GM12878 (cell line): Measurements from ENCODE around the gene MXI1. TPM values are rescaled to one million over a fixed set of nuclear protein-coding genes. Genes with fewer than 3 reads are reported as not detected.

ENCODE experiments used
- ATAC-seq: fragments of 200-7000 bp; cut with Tn5 transposase; 3 replicates; pipeline ENCODE4 v1.9.1; 2020; ENCODE audit warnings: mild to moderate bottlenecking, moderate library complexity
- BruUV-seq: library from RNA; stranded (reverse); fragments of 400-500 nt; replicated peaks from 2 replicates; lab custom pipeline; 2021; lab: Mats Ljungman, UMichigan
- CTCF ChIA-PET: fragments of 300-600 bp; sonication (Branson Sonifier 250); formaldehyde crosslinking; extraction: SDS; loops from one replicate; lab custom pipeline; 2021; ENCODE audit warnings: inconsistent platforms; lab: Yijun Ruan, JAX
- POLR2A ChIA-PET: fragments of 350-600 bp; formaldehyde crosslinking; extraction: SDS; loops from one replicate; lab custom pipeline; 2021; ENCODE audit warnings: inconsistent platforms; lab: Charles Lee
- RAD21 ChIA-PET: fragments of 300-600 bp; sonication (Branson Sonifier 250); formaldehyde crosslinking; loops from one replicate; lab custom pipeline; 2023; ENCODE audit warnings: antibody characterized with exemption; ENCODE audit not compliant: unreplicated experiment; lab: Charles Lee
- SMC1A ChIA-PET: fragments of 300-600 bp; sonication (Branson Sonifier 250); formaldehyde crosslinking; loops from one replicate; lab custom pipeline; 2023; ENCODE audit not compliant: unreplicated experiment, uncharacterized antibody; lab: Charles Lee
- DNase-seq: peaks from one replicate; pipeline ENCODE4 v3.0.0-alpha.2; 2011; ENCODE audit warnings: low read depth, low spot score
- FAIRE-seq: peaks from 3 replicates; lab custom pipeline; 2011; peaks lifted over from hg19 to GRCh38; lab: Jason Lieb, UNC
- H2AFZ ChIP-seq: 2 replicates; pipeline ENCODE4 v1.6.0; 2011; ENCODE audit warnings: low read depth, low read length, control low read depth; ENCODE audit not compliant: control insufficient read depth
- H3K27ac ChIP-seq: 2 replicates; pipeline ENCODE4 v1.5.1; 2011; ENCODE audit warnings: control low read depth; ENCODE audit not compliant: control insufficient read depth, insufficient read depth
- H3K27me3 ChIP-seq, 2 experiments: replicated peaks in 1 of 2; 2 replicates each; pipeline versions ENCODE4 v1.6.0 to v1.6.1; 2011; ENCODE audit warnings: low read length in 1 of 2; ENCODE audit not compliant: control insufficient read depth in 2 of 2, insufficient read depth in 2 of 2
- H3K36me3 ChIP-seq, 2 experiments: 2 replicates each; pipeline ENCODE4 v1.5.1; 2011; ENCODE audit warnings: low read length in 1 of 2; ENCODE audit not compliant: control insufficient read depth in 2 of 2, insufficient read depth in 2 of 2
- H3K4me1 ChIP-seq: 2 replicates; pipeline ENCODE4 v1.6.1; 2011; ENCODE audit warnings: mild to moderate bottlenecking, low read length, moderate library complexity, mixed read lengths; ENCODE audit not compliant: control insufficient read depth, insufficient read depth
- H3K4me2 ChIP-seq: 2 replicates; pipeline ENCODE4 v1.6.0; 2011; ENCODE audit warnings: control low read depth; ENCODE audit not compliant: control insufficient read depth, insufficient read depth
- H3K4me3 ChIP-seq: fragments of 200-600 bp; sonication (generic); 2 replicates; pipeline ENCODE4 v1.5.1; 2016
- H3K79me2 ChIP-seq: 2 replicates; pipeline ENCODE4 v1.6.0; 2011; ENCODE audit warnings: low read length; ENCODE audit not compliant: control insufficient read depth, insufficient read depth
- H3K9ac ChIP-seq: 2 replicates; pipeline ENCODE4 v1.8.0; 2011; ENCODE audit warnings: low read length, control low read depth, mixed read lengths; ENCODE audit not compliant: control insufficient read depth, insufficient read depth
- H3K9me3 ChIP-seq: replicated peaks from 3 replicates; pipeline ENCODE4 v1.5.1; 2011; ENCODE audit warnings: mild to moderate bottlenecking, low read length; ENCODE audit not compliant: control insufficient read depth, insufficient read depth
- H4K20me1 ChIP-seq: 2 replicates; pipeline ENCODE4 v1.6.0; 2011; ENCODE audit not compliant: control insufficient read depth, insufficient read depth
- ATF3 ChIP-seq: IDR thresholded peaks from 2 replicates; pipeline ENCODE4 v1.6.1; 2011; ENCODE audit warnings: low read depth, mild to moderate bottlenecking, low read length, moderate library complexity, borderline replicate concordance; ENCODE audit errors: extremely low read depth
- CHD4 ChIP-seq: fragments of 200-600 bp; sonication (generic); IDR thresholded peaks from 2 replicates; pipeline ENCODE4 v1.6.1; 2016; ENCODE audit warnings: mild to moderate bottlenecking
- CUX1 ChIP-seq: IDR thresholded peaks from 2 replicates; pipeline ENCODE4 v1.6.1; 2012; ENCODE audit warnings: improper control_type of control experiment, low read depth, low read length; ENCODE audit not compliant: insufficient replicate concordance
- EZH2 ChIP-seq: IDR thresholded peaks from 2 replicates; pipeline ENCODE4 v1.6.1; 2012; ENCODE audit warnings: low read depth, mild to moderate bottlenecking, control low read depth, inconsistent platforms, low read length, borderline replicate concordance; ENCODE audit not compliant: control insufficient read depth
- HDGF ChIP-seq: fragments of 450-650 bp; IDR thresholded peaks from 2 replicates; pipeline ENCODE4 v1.6.1; 2016; ENCODE audit warnings: antibody characterized with exemption
- HSF1 ChIP-seq: fragments of 150-350 bp; IDR thresholded peaks from 2 replicates; pipeline ENCODE4 v1.6.1; 2014; ENCODE audit warnings: mild to moderate bottlenecking, low read depth, low read length
- IKZF2 ChIP-seq, 2 experiments: fragments of 450-650 bp; IDR thresholded peaks; 2 replicates each; pipeline ENCODE4 v1.6.1; 2017; ENCODE audit warnings: mild to moderate bottlenecking in 2 of 2, moderate library complexity in 2 of 2
- IRF4 ChIP-seq: IDR thresholded peaks from 2 replicates; pipeline ENCODE4 v1.6.1; 2011; ENCODE audit warnings: low read depth, low read length
- KLF5 ChIP-seq: fragments of 450-650 bp; IDR thresholded peaks from 2 replicates; pipeline ENCODE4 v1.6.1; 2014; ENCODE audit warnings: mild to moderate bottlenecking; ENCODE audit not compliant: partially characterized antibody
- LARP7 ChIP-seq: fragments of 450-650 bp; IDR thresholded peaks from 2 replicates; pipeline ENCODE4 v1.6.1; 2017; ENCODE audit warnings: mild to moderate bottlenecking
- MYC ChIP-seq: IDR thresholded peaks from 2 replicates; pipeline ENCODE4 v1.6.1; 2011; ENCODE audit warnings: mild to moderate bottlenecking, low read length, moderate library complexity, inconsistent platforms; ENCODE audit not compliant: insufficient read depth, insufficient replicate concordance, insufficient read length, severe bottlenecking
- PAX5 ChIP-seq: IDR thresholded peaks from 2 replicates; pipeline ENCODE4 v1.6.1; 2011; ENCODE audit warnings: low read depth, low read length, borderline replicate concordance
- PML ChIP-seq: IDR thresholded peaks from 2 replicates; pipeline ENCODE4 v1.6.1; 2012; ENCODE audit warnings: low read length, inconsistent platforms
- SIN3A ChIP-seq: IDR thresholded peaks from 2 replicates; pipeline ENCODE4 v1.6.1; 2012; ENCODE audit warnings: low read depth, low read length, improper control_type of control experiment
- USF2 ChIP-seq: IDR thresholded peaks from 2 replicates; pipeline ENCODE4 v1.6.1; 2011; ENCODE audit warnings: low read depth, low read length, improper control_type of control experiment, borderline replicate concordance
- YBX1 ChIP-seq: fragments of 450-650 bp; IDR thresholded peaks from 2 replicates; pipeline ENCODE4 v1.6.1; 2016; ENCODE audit warnings: antibody characterized with exemption
- ZNF207 ChIP-seq: fragments of 450-650 bp; IDR thresholded peaks from 2 replicates; pipeline ENCODE4 v1.6.1; 2014; ENCODE audit warnings: antibody characterized with exemption, mild to moderate bottlenecking, borderline replicate concordance
- ZNF217 ChIP-seq: fragments of 450-650 bp; IDR thresholded peaks from 2 replicates; pipeline ENCODE4 v1.6.1; 2017; ENCODE audit warnings: antibody characterized with exemption, mild to moderate bottlenecking
- WGBS: methylation state at CpG from one replicate; pipeline ENCODE4 v1.1.6; 2016; ENCODE audit warnings: low lambda C conversion rate; ENCODE audit not compliant: insufficient replicate concordance, insufficient coverage; ENCODE audit errors: missing lambda C conversion rate; 5-methylcytosine and 5-hydroxymethylcytosine counted together
- in situ Hi-C: fragments of 300-500 bp; cut with MboI; formaldehyde crosslinking; loops from 9 replicates; pipeline ENCODE4 v1.14.3; 2018; ENCODE audit warnings: mixed read lengths
- intact Hi-C: fragments of 100-400 bp; cut with micrococcal nuclease; formaldehyde crosslinking; loops from one replicate; pipeline ENCODE4 v1.14.2; 2022; ENCODE audit not compliant: unreplicated experiment
- polyA plus RNA-seq, 11 experiments: library from polyadenylated mRNA; depleted of rRNA in 4 of 11; unstranded in 6 of 11; stranded (reverse) in 5 of 11; fragments of >200 nt; fragmentation: Nextera tagmentation in 4 of 11; fragmentation: Illumina TruSeq in 1 of 11; extraction: Ambion mirVana in 4 of 11; extraction: Trizol in 1 of 11; gene quantifications; 1 replicate in 1 of 11; 2 replicates in 10 of 11; pipeline versions ENCODE4 v1.2.1 to v1.2.3, GENCODE V29; 2011 to 2016; ENCODE audit warnings: inconsistent platforms in 2 of 11, missing spikeins in 2 of 11, low read depth in 1 of 11
- total RNA-seq, 4 experiments: library from RNA; depleted of rRNA in 3 of 4; stranded (reverse); fragments of >200 nt in 3 of 4; fragmentation: Illumina TruSeq in 1 of 4; extraction: Trizol in 1 of 4; gene quantifications; 2 replicates each; pipeline versions ENCODE4 v1.2.1 to v1.2.3, GENCODE V29; 2013 to 2021

MXI1 gene
- total and polyA plus RNA-seq, 10 of the 15 experiments (the other 5 are each of a cell fraction or from before 2014, with no cell fraction given): 0.23 to 8.0 (median 0.41) TPM

GRCh38 chr10:110171032-110171431, 36.4 kb upstream of the MXI1 start:
- SMC1A ChIA-PET: no interaction called here
- FAIRE-seq (no peak), ATAC-seq (no peak), DNase-seq (no peak)
- Histone ChIP-seq H2AFZ (no peak overlapping the region), H3K79me2 (no peaks in the 10 kb centered on the region), H3K27ac (no peak overlapping the region), H3K4me1 (no peaks in the 10 kb centered on the region; the same call in 1 of the 2 replicates), H3K27me3 (peaks cover 10 to 13% of the 10 kb centered on the region in 2 experiments), H3K9ac (no peak overlapping the region), H3K9me3 (no peaks in the 10 kb centered on the region), H3K4me3 (no peak overlapping the region), H4K20me1 (0 out of 2 replicates have a peak, but pooled peaks cover 3% of the 10 kb centered on the region), H3K36me3 (no peaks in the 10 kb centered on the region), H3K4me2 (no peak overlapping the region)
- CTCF ChIA-PET: no interaction called here
- in situ Hi-C loops: no loop called here
- 6% methylated on average over 6 of the region's 6 CpGs for WGBS
- intact Hi-C loops: no loop called here
- no TSS peak for BruUV-seq
- RAD21 ChIA-PET: no interaction called here
- POLR2A ChIA-PET: no interaction called here
- TF ChIP-seq IKZF2 (IDR thresholded peaks at IDR 0.05) (no peak), CUX1 (no peak), MYC (no peak), PAX5 (no peak), EZH2 (no peak), ZNF217 (no peak), ZNF207 (no peak), HDGF (no peak), PML (no peak), IRF4 (no peak), KLF5 (no peak), ATF3 (no peak), CHD4 (no peak), SIN3A (no peak), USF2 (no peak), LARP7 (no peak), HSF1 (no peak), YBX1 (no peak)
